B cell (primary cell): ENCODE measurements around the gene EFR3B.

Source experiments
- CTCF ChIP-seq: fragments of 200-600 bp; IDR thresholded peaks from one replicate; pipeline ENCODE4 v1.8.0; 2022; ENCODE audit warnings: antibody characterized with exemption, mild to moderate bottlenecking
- EZH2 ChIP-seq: IDR thresholded peaks from 2 replicates; pipeline ENCODE4 v1.6.1; 2012; ENCODE audit warnings: borderline replicate concordance, low read depth, mild to moderate bottlenecking, moderate library complexity, low read length; ENCODE audit not compliant: insufficient read depth, poor library complexity, severe bottlenecking

- TF ChIP-seq CTCF (no peak), EZH2 (no peak)
Observed at GRCh38 chr2:25066455-25066854, 24.6 kb downstream of the EFR3B start.
